GM12878 (cell line): ENCODE measurements around the gene TUBA1B. TPM values are rescaled to one million over a fixed set of nuclear protein-coding genes. Genes with fewer than 3 reads are reported as not detected.

Experiments
- ATAC-seq: fragments of 200-7000 bp; cut with Tn5 transposase; 3 replicates; pipeline ENCODE4 v1.9.1; 2020; ENCODE audit warnings: mild to moderate bottlenecking, moderate library complexity
- BruUV-seq: library from RNA; stranded (reverse); fragments of 400-500 nt; replicated peaks from 2 replicates; lab custom pipeline; 2021; lab: Mats Ljungman, UMichigan
- CTCF ChIA-PET: fragments of 300-600 bp; sonication (Branson Sonifier 250); formaldehyde crosslinking; extraction: SDS; loops from one replicate; lab custom pipeline; 2021; ENCODE audit warnings: inconsistent platforms; lab: Yijun Ruan, JAX
- POLR2A ChIA-PET: fragments of 350-600 bp; formaldehyde crosslinking; extraction: SDS; loops from one replicate; lab custom pipeline; 2021; ENCODE audit warnings: inconsistent platforms; lab: Charles Lee
- RAD21 ChIA-PET: fragments of 300-600 bp; sonication (Branson Sonifier 250); formaldehyde crosslinking; loops from one replicate; lab custom pipeline; 2023; ENCODE audit warnings: antibody characterized with exemption; ENCODE audit not compliant: unreplicated experiment; lab: Charles Lee
- SMC1A ChIA-PET: fragments of 300-600 bp; sonication (Branson Sonifier 250); formaldehyde crosslinking; loops from one replicate; lab custom pipeline; 2023; ENCODE audit not compliant: unreplicated experiment, uncharacterized antibody; lab: Charles Lee
- DNase-seq: peaks from one replicate; pipeline ENCODE4 v3.0.0-alpha.2; 2011; ENCODE audit warnings: low read depth, low spot score
- FAIRE-seq: peaks from 3 replicates; lab custom pipeline; 2011; peaks lifted over from hg19 to GRCh38; lab: Jason Lieb, UNC
- H2AFZ ChIP-seq: 2 replicates; pipeline ENCODE4 v1.6.0; 2011; ENCODE audit warnings: low read depth, low read length, control low read depth; ENCODE audit not compliant: control insufficient read depth
- H3K27ac ChIP-seq: 2 replicates; pipeline ENCODE4 v1.5.1; 2011; ENCODE audit warnings: control low read depth; ENCODE audit not compliant: control insufficient read depth, insufficient read depth
- H3K27me3 ChIP-seq, 2 experiments: replicated peaks in 1 of 2; 2 replicates each; pipeline versions ENCODE4 v1.6.0 to v1.6.1; 2011; ENCODE audit warnings: low read length in 1 of 2; ENCODE audit not compliant: control insufficient read depth in 2 of 2, insufficient read depth in 2 of 2
- H3K36me3 ChIP-seq, 2 experiments: 2 replicates each; pipeline ENCODE4 v1.5.1; 2011; ENCODE audit warnings: low read length in 1 of 2; ENCODE audit not compliant: control insufficient read depth in 2 of 2, insufficient read depth in 2 of 2
- H3K4me1 ChIP-seq: 2 replicates; pipeline ENCODE4 v1.6.1; 2011; ENCODE audit warnings: mild to moderate bottlenecking, low read length, moderate library complexity, mixed read lengths; ENCODE audit not compliant: control insufficient read depth, insufficient read depth
- H3K4me2 ChIP-seq: 2 replicates; pipeline ENCODE4 v1.6.0; 2011; ENCODE audit warnings: control low read depth; ENCODE audit not compliant: control insufficient read depth, insufficient read depth
- H3K4me3 ChIP-seq: fragments of 200-600 bp; sonication (generic); 2 replicates; pipeline ENCODE4 v1.5.1; 2016
- H3K79me2 ChIP-seq: 2 replicates; pipeline ENCODE4 v1.6.0; 2011; ENCODE audit warnings: low read length; ENCODE audit not compliant: control insufficient read depth, insufficient read depth
- H3K9ac ChIP-seq: 2 replicates; pipeline ENCODE4 v1.8.0; 2011; ENCODE audit warnings: low read length, control low read depth, mixed read lengths; ENCODE audit not compliant: control insufficient read depth, insufficient read depth
- H3K9me3 ChIP-seq: replicated peaks from 3 replicates; pipeline ENCODE4 v1.5.1; 2011; ENCODE audit warnings: mild to moderate bottlenecking, low read length; ENCODE audit not compliant: control insufficient read depth, insufficient read depth
- H4K20me1 ChIP-seq: 2 replicates; pipeline ENCODE4 v1.6.0; 2011; ENCODE audit not compliant: control insufficient read depth, insufficient read depth
- IKZF2 ChIP-seq, 2 experiments: fragments of 450-650 bp; IDR thresholded peaks; 2 replicates each; pipeline ENCODE4 v1.6.1; 2017; ENCODE audit warnings: mild to moderate bottlenecking in 2 of 2, moderate library complexity in 2 of 2
- MTA3 ChIP-seq: IDR thresholded peaks from 2 replicates; pipeline ENCODE4 v1.6.1; 2012; ENCODE audit warnings: low read length, inconsistent platforms, borderline replicate concordance
- NFIC ChIP-seq: IDR thresholded peaks from 2 replicates; pipeline ENCODE4 v1.6.1; 2012; ENCODE audit warnings: low read depth, mild to moderate bottlenecking, inconsistent platforms, low read length, moderate library complexity
- RELA ChIP-seq: fragments of 450-650 bp; IDR thresholded peaks from 2 replicates; pipeline ENCODE4 v1.8.0; 2014; ENCODE audit warnings: borderline replicate concordance; ENCODE audit not compliant: partially characterized antibody
- RUNX3 ChIP-seq: IDR thresholded peaks from 2 replicates; pipeline ENCODE4 v1.6.1; 2012; ENCODE audit warnings: low read length, inconsistent platforms
- ZNF274 ChIP-seq: IDR thresholded peaks from one replicate; pipeline ENCODE4 v1.8.0; 2011; ENCODE audit not compliant: insufficient read length, insufficient read depth
- WGBS: methylation state at CpG from one replicate; pipeline ENCODE4 v1.1.6; 2016; ENCODE audit warnings: low lambda C conversion rate; ENCODE audit not compliant: insufficient replicate concordance, insufficient coverage; ENCODE audit errors: missing lambda C conversion rate; 5-methylcytosine and 5-hydroxymethylcytosine counted together
- in situ Hi-C: fragments of 300-500 bp; cut with MboI; formaldehyde crosslinking; loops from 9 replicates; pipeline ENCODE4 v1.14.3; 2018; ENCODE audit warnings: mixed read lengths
- intact Hi-C: fragments of 100-400 bp; cut with micrococcal nuclease; formaldehyde crosslinking; loops from one replicate; pipeline ENCODE4 v1.14.2; 2022; ENCODE audit not compliant: unreplicated experiment
- polyA plus RNA-seq, 11 experiments: library from polyadenylated mRNA; depleted of rRNA in 4 of 11; unstranded in 6 of 11; stranded (reverse) in 5 of 11; fragments of >200 nt; fragmentation: Nextera tagmentation in 4 of 11; fragmentation: Illumina TruSeq in 1 of 11; extraction: Ambion mirVana in 4 of 11; extraction: Trizol in 1 of 11; gene quantifications; 1 replicate in 1 of 11; 2 replicates in 10 of 11; pipeline versions ENCODE4 v1.2.1 to v1.2.3, GENCODE V29; 2011 to 2016; ENCODE audit warnings: inconsistent platforms in 2 of 11, missing spikeins in 2 of 11, low read depth in 1 of 11
- total RNA-seq, 4 experiments: library from RNA; depleted of rRNA in 3 of 4; stranded (reverse); fragments of >200 nt in 3 of 4; fragmentation: Illumina TruSeq in 1 of 4; extraction: Trizol in 1 of 4; gene quantifications; 2 replicates each; pipeline versions ENCODE4 v1.2.1 to v1.2.3, GENCODE V29; 2013 to 2021
- TF ChIP-seq, protein P1 (sequence below): fragments of 450-650 bp; IDR thresholded peaks from 2 replicates; pipeline ENCODE4 v1.6.1; 2016; ENCODE audit warnings: mild to moderate bottlenecking, moderate library complexity, borderline replicate concordance

Gene TUBA1B
- total and polyA plus RNA-seq, 10 of the 15 experiments (the other 5 are each of a cell fraction or from before 2014, with no cell fraction given), result 2,328 to 4,712 (median 3,552) TPM

DNA sequence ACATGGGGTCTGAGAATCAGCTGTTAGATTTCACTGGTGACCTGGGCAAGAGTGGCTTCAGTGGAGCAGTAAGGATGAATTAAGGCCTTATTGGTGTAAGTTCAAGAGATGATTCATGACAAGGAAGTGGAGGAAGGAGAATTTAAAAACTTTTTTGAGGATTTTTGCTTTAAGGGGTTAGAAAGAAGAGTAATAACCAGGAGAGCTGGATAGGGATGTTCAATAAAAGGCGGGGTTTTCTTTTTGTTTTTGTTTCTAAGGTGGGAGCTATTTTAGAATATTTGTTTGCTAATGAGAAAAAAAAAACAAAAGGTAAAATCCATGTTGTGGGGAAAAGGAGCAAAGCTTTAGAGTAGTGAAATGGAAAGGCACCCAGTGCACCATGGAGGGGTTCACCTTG lies 15.2 kb upstream of the TUBA1B start (continued):
- no peak for TF ChIP-seq MTA3

DNA sequence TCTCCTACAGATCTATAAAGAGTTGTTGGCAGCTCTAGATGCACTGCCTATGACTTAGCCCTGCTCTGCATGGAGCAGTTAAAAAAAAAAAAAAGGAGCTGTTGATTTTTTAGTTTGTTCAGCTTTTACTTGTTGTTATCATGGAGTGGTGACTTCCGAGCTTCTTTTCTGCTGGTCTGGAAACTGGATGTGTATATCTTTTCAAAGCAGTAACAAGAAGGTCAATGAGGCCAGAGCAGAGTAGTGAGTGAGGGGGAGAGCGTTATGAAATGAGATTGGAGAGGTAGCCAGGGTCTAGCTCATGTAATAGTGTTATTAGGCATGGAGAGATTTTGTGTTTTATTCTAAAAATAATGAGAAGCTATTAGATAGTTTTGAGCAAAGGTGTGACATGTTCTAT lies 13.2 kb upstream of the TUBA1B start:
- intact Hi-C loops (no loop called here), in situ Hi-C loops (no loop called here)
- Histone ChIP-seq H3K79me2 (no peaks in the 10 kb centered on the region; the same call in 1 of the 2 replicates), H3K27ac (no peak overlapping the region), H3K27me3 (no peaks in the 10 kb centered on the region), H3K9ac (no peak overlapping the region), H3K9me3 (no peaks in the 10 kb centered on the region), H3K4me1 (no peaks in the 10 kb centered on the region), H3K36me3 (no peaks in the 10 kb centered on the region; a peak in 1 of 4 replicates), H2AFZ (no peak overlapping the region), H4K20me1 (no peaks in the 10 kb centered on the region), H3K4me3 (no peak overlapping the region), H3K4me2 (no peak overlapping the region)
- no peak for TF ChIP-seq ZNF274
- no peak for TF ChIP-seq IKZF2 (IDR thresholded peaks at IDR 0.05)
- no peak for TF ChIP-seq RUNX3
- TF ChIP-seq NFIC, result no peak
- no peak for TF ChIP-seq RELA
- TF ChIP-seq, protein P1, sequence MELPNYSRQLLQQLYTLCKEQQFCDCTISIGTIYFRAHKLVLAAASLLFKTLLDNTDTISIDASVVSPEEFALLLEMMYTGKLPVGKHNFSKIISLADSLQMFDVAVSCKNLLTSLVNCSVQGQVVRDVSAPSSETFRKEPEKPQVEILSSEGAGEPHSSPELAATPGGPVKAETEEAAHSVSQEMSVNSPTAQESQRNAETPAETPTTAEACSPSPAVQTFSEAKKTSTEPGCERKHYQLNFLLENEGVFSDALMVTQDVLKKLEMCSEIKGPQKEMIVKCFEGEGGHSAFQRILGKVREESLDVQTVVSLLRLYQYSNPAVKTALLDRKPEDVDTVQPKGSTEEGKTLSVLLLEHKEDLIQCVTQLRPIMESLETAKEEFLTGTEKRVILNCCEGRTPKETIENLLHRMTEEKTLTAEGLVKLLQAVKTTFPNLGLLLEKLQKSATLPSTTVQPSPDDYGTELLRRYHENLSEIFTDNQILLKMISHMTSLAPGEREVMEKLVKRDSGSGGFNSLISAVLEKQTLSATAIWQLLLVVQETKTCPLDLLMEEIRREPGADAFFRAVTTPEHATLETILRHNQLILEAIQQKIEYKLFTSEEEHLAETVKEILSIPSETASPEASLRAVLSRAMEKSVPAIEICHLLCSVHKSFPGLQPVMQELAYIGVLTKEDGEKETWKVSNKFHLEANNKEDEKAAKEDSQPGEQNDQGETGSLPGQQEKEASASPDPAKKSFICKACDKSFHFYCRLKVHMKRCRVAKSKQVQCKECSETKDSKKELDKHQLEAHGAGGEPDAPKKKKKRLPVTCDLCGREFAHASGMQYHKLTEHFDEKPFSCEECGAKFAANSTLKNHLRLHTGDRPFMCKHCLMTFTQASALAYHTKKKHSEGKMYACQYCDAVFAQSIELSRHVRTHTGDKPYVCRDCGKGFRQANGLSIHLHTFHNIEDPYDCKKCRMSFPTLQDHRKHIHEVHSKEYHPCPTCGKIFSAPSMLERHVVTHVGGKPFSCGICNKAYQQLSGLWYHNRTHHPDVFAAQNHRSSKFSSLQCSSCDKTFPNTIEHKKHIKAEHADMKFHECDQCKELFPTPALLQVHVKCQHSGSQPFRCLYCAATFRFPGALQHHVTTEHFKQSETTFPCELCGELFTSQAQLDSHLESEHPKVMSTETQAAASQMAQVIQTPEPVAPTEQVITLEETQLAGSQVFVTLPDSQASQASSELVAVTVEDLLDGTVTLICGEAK, result no peak
- BruUV-seq, result no TSS peak
- DNase-seq, result no peak
- FAIRE-seq, result no peak
- SMC1A ChIA-PET, result interaction anchor here (0.8 to 1.0 kb wide), 2 partner anchors 12 to 14 kb away, joined by 3 to 5 read pairs; no protein-coding TSS in a partner anchor
- CTCF ChIA-PET, result no interaction called here
- ATAC-seq, result no peak
- 67% methylated on average over 2 of the region's 2 CpGs for WGBS
- RAD21 ChIA-PET, result interaction anchor here (1.2 kb wide), 1 partner anchor 13 kb away, joined by 3 read pairs; no protein-coding TSS in a partner anchor
- POLR2A ChIA-PET, result interaction anchor here (0.6 to 2.9 kb wide), 2 partner anchors 13 to 330 kb away, joined by 4 to 15 read pairs; partner anchors contain the start of gene TUBA1B
